NCI-H2171 (cell line): Measurements from ENCODE around the gene VIPR2.

ENCODE experiments used
- DNase-seq: peaks from one replicate; lab custom pipeline; 2025; lab: John Stamatoyannopoulos, UW

Gene VIPR2

GRCh38 chr7:159157714-159158113 lies 13.0 kb upstream of the VIPR2 start:
- no peak for DNase-seq

DNA sequence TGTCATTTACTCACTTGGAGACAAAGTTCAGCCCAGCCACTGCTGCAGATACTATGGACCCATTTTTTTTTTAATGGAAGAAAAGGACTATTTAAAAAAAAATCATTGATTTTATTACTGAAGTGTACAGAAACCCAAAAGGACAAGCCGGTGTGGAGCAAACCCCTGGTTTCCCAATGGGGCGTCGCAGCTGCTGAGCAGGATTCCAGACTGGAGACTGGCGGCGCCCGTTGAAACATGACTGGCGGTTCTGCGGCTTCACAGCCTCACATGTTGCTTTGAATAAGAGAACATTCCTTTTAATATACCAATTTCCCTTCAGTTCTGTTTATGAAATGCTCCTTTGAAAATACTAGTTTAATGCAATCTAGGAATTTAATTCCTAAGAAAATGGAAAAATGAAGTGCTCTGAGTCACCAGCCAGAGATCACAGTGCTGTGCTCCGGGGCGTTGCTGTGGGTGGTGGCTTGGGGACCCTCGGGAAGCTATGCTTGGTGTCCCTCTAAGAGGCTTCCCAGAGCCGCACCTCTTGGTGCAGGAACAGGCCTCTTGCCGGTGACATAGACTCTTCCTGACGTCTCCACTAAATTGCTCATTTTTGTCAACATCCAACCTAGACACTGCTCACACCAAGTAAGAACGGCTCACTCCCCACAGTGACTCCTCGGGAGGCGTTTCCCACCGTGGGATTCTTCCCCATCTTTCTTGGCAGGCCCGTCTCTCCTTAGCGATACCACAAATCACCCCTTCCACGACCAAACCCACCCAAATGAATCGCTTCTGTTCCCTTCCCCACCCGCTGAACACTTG lies 12.0 kb upstream of the VIPR2 start:
- no peak for DNase-seq

GRCh38 chr7:159155410-159155809 lies 10.7 kb upstream of the VIPR2 start:
- no peak for DNase-seq

GRCh38 chr7:159154243-159154642 lies 9.6 kb upstream of the VIPR2 start:
- DNase-seq = no peak

GRCh38 chr7:159153511-159153910 lies 8.8 kb upstream of the VIPR2 start:
- DNase-seq = no peak

DNA sequence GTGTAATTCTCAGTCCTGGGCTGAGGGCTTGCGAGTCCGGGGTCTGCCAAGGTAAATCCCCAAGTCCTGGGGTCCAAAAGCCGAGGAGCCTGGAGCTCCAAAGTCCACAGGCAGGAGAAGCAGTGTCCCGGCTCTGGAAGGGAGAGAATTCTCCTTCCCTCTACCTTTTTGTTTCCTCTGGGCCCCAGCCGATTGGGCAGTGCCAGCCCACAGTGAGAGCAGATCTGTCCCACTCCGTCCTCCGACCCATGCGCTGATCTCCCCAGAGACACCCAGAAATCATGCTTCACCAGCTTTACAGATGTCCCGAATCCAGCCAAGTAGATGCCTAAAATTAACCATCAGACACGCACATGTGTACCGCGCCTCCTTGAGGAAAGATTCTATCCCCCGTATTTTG lies 8.1 kb upstream of the VIPR2 start:
- DNase-seq = no peak

DNA sequence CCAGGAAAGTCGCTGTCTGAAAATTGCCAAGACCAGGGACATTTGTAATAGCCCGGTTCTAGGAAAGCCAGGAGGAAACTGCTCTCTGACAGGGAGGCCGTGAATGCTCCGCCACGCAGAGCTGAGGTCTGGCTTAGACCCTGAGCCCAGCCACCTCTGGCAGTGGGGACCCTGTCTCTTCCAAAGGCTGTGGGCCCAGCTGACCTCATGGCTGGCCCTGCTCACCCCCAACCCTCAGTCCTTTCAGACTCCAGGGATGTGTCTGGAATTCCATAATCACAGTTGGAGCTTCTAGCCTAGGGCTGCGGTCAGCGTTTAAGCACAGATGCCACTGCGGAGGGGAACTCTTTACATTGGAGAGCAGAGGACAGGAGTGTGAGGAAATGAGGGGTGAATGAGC lies 6.6 kb upstream of the VIPR2 start:
- DNase-seq = no peak

- DNase-seq = no peak
These were observed 4.8 kb upstream of the VIPR2 start for GRCh38 chr7:159149488-159149887.

DNA sequence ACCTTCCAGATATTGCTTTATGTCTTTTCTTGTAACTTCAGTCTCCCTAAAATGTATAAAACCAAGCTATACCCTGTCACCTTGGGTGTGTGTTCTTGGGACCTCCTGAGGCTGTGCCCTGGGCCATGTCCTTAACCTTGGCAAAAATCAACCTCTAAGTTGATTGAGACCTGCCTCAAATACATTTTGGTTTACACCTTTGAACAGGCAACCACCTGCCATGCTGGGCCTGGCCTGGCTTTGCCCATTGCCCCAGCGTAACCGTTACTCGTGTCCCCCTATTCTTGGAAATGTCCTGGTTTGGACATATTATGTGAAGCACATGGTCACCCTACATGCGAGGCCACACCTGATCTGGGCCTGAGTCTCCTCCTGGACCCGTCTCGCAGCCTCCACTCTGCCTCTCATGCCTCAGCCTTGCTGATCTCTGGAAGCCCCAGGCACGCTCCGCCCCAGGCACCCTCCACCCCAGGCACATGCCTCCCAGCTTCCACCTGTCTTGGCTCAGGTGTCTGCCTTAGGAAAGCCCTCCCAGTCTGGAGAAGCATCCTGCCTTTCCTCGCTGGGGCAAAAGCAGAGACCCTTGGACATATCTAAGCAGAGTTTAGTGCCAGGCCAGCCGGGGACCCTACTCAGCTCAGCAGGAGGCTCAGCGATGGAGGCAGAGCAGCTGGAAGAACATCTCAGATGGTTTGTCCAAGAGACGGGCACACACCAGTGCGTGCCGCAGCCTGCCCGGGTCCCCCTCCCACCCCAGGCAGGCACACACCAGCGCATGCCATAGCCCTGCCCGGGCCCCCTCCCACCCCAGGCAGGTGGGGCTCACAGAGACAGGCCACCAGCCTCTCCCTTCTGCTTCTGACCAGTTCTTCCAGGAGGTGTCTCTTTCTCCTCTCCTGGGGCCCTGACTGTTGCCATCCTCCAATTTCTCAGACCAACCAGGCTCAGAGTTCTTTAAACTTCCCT lies 4.0 kb upstream of the VIPR2 start:
- DNase-seq = no peak

DNA sequence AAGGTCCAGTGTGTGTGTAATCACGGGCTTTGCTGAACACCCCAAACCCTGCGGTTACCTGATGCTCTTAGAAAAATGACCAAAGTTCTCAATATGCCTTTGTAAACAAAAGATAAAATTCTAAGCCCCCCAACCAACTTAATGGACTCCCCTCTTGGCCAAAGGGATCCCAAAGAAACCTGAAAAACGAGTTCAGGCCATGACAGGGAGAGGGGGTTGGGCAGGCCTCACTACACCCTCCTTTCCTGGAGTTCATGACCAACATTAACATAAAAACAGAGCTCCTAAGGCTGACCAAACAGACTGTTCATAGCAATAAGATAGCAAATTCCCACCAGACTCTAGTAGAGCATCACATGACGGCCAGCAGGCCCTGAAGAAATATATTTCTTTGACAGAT lies 3.0 kb upstream of the VIPR2 start:
- no peak for DNase-seq

DNA sequence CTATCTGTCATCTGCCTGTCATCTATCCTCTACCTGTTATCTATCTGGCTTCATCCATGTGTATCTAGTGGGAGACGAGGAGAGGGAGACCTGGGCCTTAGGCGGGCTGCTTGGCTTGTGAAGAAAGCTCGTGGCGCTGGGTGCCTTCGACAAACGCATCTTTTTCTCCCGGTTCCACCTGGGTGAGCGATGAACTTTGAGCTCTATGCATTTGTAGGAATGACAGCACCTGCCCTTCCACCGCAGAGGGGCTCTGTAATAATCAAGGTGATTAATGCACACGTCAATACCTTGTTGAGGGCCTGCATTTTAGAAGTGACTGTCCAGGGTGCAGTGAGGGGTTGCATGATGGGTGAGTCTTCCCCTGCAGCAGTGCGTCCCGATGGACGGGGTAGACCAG lies 2.6 kb upstream of the VIPR2 start:
- DNase-seq = no peak

GRCh38 chr7:159146084-159146858 lies 1.6 kb upstream of the VIPR2 start:
- DNase-seq = no peak

- no peak for DNase-seq
These were observed 806 bp upstream of the VIPR2 start for GRCh38 chr7:159145490-159145855.

DNA sequence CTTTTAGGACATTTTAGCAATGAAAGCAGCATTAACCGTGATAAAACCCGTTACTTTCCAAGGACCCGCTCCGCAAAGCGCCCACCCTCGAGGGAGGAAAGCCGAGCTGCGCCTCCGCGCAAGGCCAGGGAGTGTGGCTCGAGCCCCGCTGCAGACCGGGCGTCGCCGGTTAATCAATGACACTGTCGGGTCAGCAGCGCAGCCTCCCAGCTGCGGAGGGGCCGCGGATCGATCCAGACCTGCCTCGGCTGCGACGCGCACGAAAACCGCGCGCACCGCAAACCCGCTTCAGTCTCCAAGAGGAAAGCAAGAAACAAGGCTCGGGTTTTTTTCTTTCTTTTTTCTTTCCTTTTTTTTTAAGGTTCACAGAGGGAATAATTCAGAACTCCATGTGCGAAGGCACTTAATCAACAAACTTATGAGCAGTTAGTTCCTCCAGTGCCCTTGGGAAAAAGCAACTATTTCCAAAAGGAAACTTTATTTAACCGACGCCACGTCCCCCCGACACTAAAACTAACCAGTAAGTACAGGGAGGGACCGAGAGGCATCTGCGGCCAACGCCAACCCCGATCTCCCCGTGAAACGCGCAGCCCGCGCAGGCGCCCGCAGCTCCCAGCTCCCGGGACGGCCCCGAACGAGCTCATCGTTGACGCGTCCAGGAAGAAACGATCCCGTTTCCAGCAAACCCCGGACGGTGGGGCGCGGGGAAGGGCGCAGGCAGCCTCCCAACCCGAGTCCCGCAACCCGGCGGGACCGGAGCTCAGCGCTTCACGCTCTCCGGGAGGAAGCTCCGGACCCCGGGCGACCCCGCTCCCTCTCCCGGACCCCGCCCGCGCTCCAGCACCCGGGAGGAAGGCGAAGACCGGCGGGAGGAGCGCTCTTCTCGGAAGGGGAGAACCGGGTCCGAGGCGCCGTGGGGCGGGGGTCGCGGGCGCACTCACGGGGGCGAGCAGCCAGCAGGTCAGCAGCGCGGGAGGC lies 598 bp downstream of the VIPR2 start:
- no peak for DNase-seq

- DNase-seq = no peak
These were observed 1.9 kb downstream of the VIPR2 start for GRCh38 chr7:159142730-159143129.

GRCh38 chr7:159142199-159142598 lies 2.5 kb downstream of the VIPR2 start:
- no peak for DNase-seq

- no peak for DNase-seq
These were observed 3.0 kb downstream of the VIPR2 start for GRCh38 chr7:159141660-159142059.

DNA sequence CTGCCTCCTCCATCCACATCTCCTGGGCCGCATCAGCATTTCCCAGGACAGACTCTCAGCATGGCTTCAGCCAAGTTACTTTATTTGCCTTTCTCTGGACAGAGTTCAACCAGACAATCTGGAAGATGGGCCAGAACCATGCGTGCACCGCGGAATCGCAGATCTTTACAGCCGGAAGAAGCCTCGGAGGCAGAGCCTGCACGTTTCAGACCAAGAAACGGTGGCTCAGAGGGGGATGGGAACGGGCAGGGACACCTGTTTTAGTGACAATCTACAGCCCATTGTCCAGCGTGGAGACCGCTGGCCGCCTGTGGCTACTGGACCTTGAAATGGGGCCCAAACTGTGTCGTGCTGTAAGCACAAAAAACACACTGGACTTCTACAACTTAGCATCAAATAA lies 3.5 kb downstream of the VIPR2 start:
- DNase-seq = no peak

DNA sequence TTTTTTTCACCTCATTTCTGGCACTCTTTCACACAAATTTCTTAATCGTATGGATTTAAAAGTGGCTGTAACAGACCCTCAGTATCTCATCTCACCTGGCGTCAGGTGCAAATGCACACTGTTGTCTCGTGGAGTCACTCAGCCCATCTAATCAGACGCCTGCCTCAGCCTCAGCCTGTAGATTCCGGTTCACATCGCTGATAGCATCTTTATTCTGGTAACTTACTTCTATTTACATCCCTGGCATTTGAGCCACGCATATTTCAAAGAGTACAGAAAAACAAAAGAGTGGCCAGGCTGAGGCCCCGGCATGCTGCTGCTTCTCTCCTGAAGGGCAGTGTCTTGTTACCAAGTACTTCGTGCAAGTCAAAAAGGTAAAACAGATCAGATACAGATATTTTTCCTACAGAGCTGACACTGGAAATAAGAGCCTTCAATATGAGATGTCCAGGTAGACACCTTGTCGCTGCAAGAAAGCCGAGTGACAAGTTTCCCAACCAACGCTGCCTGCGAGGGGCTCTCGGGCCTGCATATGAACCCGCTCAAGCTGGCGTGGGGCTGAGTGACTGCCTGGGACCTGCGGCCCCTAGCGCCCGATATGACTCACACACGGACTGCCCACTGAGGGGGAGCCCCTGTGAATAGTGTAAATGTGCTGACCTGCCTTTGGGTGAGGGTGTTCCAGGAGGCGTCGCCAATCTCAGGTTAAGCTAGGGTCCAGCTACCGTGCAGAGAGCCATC lies 4.3 kb downstream of the VIPR2 start:
- no peak for DNase-seq

DNA sequence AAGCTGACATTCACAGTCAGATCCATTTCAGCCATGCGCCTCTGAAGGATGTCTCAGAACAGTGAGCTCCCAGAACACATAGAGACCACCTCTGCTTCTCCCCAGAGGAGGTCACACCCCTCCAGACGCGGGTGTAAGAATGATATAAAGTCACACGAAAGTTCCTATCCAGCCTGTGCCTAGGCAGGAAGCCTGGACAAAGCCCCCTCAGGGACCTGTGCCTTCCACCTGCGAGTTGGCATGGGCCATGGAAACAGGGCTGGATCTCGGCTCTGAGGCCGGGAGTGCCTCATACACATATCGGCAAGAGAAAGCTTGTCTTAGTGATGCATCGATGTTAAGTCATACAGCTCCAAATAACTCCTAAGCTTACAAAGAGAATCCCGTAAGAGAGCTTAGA lies 5.0 kb downstream of the VIPR2 start:
- no peak for DNase-seq

DNA sequence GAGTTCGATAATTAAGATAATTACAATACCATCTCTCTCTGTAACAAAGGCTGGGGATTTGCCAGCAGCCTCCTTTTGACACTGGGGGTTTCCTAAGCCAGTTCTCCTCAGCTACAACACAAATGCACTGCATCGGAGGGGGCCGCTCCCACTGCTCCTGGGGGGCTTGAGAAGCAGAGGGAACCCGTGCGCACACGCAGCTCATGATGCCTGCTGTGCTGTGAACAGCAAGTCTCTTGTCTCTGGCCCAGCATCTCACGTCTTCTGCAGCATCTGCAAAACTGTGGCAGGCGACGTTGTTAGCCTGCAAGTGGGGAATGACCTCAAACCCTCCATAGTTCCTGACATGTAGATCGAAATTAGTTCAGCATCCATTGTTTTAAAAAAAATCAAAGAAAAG lies 5.5 kb downstream of the VIPR2 start:
- no peak for DNase-seq
